Muscle of leg (tissue), 11 donors: ENCODE measurements around the gene CCNE1. TPM values are rescaled to one million over a fixed set of nuclear protein-coding genes. Genes with fewer than 3 reads are reported as not detected.
A peak's percentile ranks its signal among the peaks of the same experiment; 100 is the strongest.

Source experiments
- DNase-seq: peaks from one replicate; pipeline ENCODE4 v3.0.0; 2013
- H3K27ac ChIP-seq: one replicate; pipeline ENCODE4 v1.5.1; 2013; ENCODE audit warnings: mild to moderate bottlenecking, low read length, control low read depth
- H3K27me3 ChIP-seq: one replicate; pipeline ENCODE4 v1.6.1; 2013; ENCODE audit warnings: low read length; ENCODE audit not compliant: control insufficient read depth, insufficient read depth
- H3K36me3 ChIP-seq: one replicate; pipeline ENCODE4 v1.6.1; 2013; ENCODE audit warnings: low read length; ENCODE audit not compliant: control insufficient read depth, insufficient read depth
- H3K4me1 ChIP-seq: one replicate; pipeline ENCODE4 v1.6.1; 2013; ENCODE audit warnings: low read length; ENCODE audit not compliant: control insufficient read depth, insufficient read depth
- H3K4me3 ChIP-seq: one replicate; pipeline ENCODE4 v1.5.1; 2013; ENCODE audit warnings: low read length, control low read depth
- H3K9me3 ChIP-seq: replicated peaks from 2 replicates; pipeline ENCODE4 v1.6.1; 2013; ENCODE audit warnings: low read depth, low read length; ENCODE audit not compliant: control insufficient read depth
- WGBS: methylation state at CpG from one replicate; pipeline ENCODE4 v1.1.5; 2013; ENCODE audit warnings: missing lambda C conversion rate; ENCODE audit not compliant: insufficient coverage; 5-methylcytosine and 5-hydroxymethylcytosine counted together
- polyA plus RNA-seq, 8 donors: library from polyadenylated mRNA; unstranded; fragments of 120-200 nt; gene quantifications; one replicate each; pipeline versions ENCODE4 v1.2.1 to v1.2.3, GENCODE V29; 2013; ENCODE audit warnings: inconsistent platforms in 1 of 8, low replicate concordance in 1 of 8; ENCODE audit not compliant: insufficient read length in 8 of 8, insufficient read depth in 1 of 8
- total RNA-seq: library from RNA; stranded (reverse); fragments of 120-200 nt; gene quantifications from one replicate; pipeline ENCODE4 v1.2.4, GENCODE V29; 2013

The CCNE1 gene
- total and polyA plus RNA-seq, 9 donors = 18.0 to 24.9 (median 24.1) TPM

- Histone ChIP-seq H3K27ac (peak overlapping the region; percentile 89), H3K9me3 (no peaks in the 10 kb centered on the region), H3K36me3 (no peaks in the 10 kb centered on the region), H3K27me3 (peaks cover 4% of the 10 kb centered on the region), H3K4me3 (no peak overlapping the region), H3K4me1 (peaks cover 56% of the 10 kb centered on the region)
- DNase-seq = peak; percentile 78
- WGBS = 62% methylated on average over 9 of the region's 10 CpGs
These were observed 30.0 kb downstream of the CCNE1 start for GRCh38 chr19:29841559-29842367.

GRCh38 chr19:29842471-29843179 lies 30.8 kb downstream of the CCNE1 start:
- peak overlapping the region; percentile 9 for H3K4me3 ChIP-seq
- 59% methylated on average over 7 of the region's 11 CpGs for WGBS
- peak overlapping the region; percentile 89 for H3K27ac ChIP-seq

GRCh38 chr19:29843180-29844051 lies 31.6 kb downstream of the CCNE1 start:
- Histone ChIP-seq H3K9me3 (no peaks in the 10 kb centered on the region), H3K27me3 (peaks cover 4% of the 10 kb centered on the region), H3K27ac (peak overlapping the region; percentile 89), H3K4me1 (peaks cover 56% of the 10 kb centered on the region), H3K4me3 (peak overlapping the region; percentile 22), H3K36me3 (no peaks in the 10 kb centered on the region)
- 5% methylated on average over 33 of the region's 48 CpGs for WGBS
- peak; percentile 86 for DNase-seq

More at GRCh38 chr19:29842471-29843179, 30.8 kb downstream of the CCNE1 start:
- Histone ChIP-seq H3K36me3 (no peaks in the 10 kb centered on the region), H3K4me1 (peaks cover 56% of the 10 kb centered on the region), H3K27me3 (peaks cover 4% of the 10 kb centered on the region), H3K9me3 (no peaks in the 10 kb centered on the region)
- DNase-seq = peak; percentile 36

GRCh38 chr19:29844891-29845573 lies 33.2 kb downstream of the CCNE1 start:
- DNase-seq = peak; percentile 97
- Histone ChIP-seq H3K36me3 (no peaks in the 10 kb centered on the region), H3K27ac (peak overlapping the region; percentile 95), H3K27me3 (peaks cover 2% of the 10 kb centered on the region), H3K9me3 (no peaks in the 10 kb centered on the region), H3K4me3 (peak overlapping the region; percentile 80), H3K4me1 (peaks cover 52% of the 10 kb centered on the region)
- WGBS = 0% methylated on average over 45 of the region's 49 CpGs

GRCh38 chr19:29845574-29846176 lies 33.9 kb downstream of the CCNE1 start:
- H3K9me3 ChIP-seq = no peaks in the 10 kb centered on the region
- H3K4me3 ChIP-seq = peak overlapping the region; percentile 80
- no peaks in the 10 kb centered on the region for H3K36me3 ChIP-seq
- H3K27me3 ChIP-seq = peaks cover 1% of the 10 kb centered on the region
- DNase-seq = peak; percentile 62
- WGBS = 4% methylated on average over 21 of the region's 22 CpGs
- peaks cover 46% of the 10 kb centered on the region for H3K4me1 ChIP-seq
- peak overlapping the region; percentile 92 for H3K27ac ChIP-seq

- H3K36me3 ChIP-seq = no peaks in the 10 kb centered on the region
- H3K27ac ChIP-seq = no peak overlapping the region
- DNase-seq = no peak
- no peak overlapping the region for H3K4me3 ChIP-seq
- 70% methylated on average over 2 of the region's 2 CpGs for WGBS
- no peaks in the 10 kb centered on the region for H3K27me3 ChIP-seq
- no peaks in the 10 kb centered on the region for H3K9me3 ChIP-seq
- H3K4me1 ChIP-seq = peaks cover 10% of the 10 kb centered on the region
These were observed 37.4 kb downstream of the CCNE1 start for GRCh38 chr19:29849208-29849607.

GRCh38 chr19:29850482-29850881 lies 38.7 kb downstream of the CCNE1 start:
- H3K9me3 ChIP-seq = no peaks in the 10 kb centered on the region
- H3K4me3 ChIP-seq = no peak overlapping the region
- H3K4me1 ChIP-seq = peaks cover 8% of the 10 kb centered on the region
- no peaks in the 10 kb centered on the region for H3K36me3 ChIP-seq
- no CpG with 5 or more reads among the region's 2 CpGs for WGBS
- no peak overlapping the region for H3K27ac ChIP-seq
- H3K27me3 ChIP-seq = no peaks in the 10 kb centered on the region
- DNase-seq = no peak

GRCh38 chr19:29851769-29852521 lies 40.2 kb downstream of the CCNE1 start:
- H3K27me3 ChIP-seq = no peaks in the 10 kb centered on the region
- H3K27ac ChIP-seq = no peak overlapping the region
- no peak overlapping the region for H3K4me3 ChIP-seq
- H3K4me1 ChIP-seq = peaks cover 12% of the 10 kb centered on the region
- no peak for DNase-seq
- WGBS = 40% methylated on average over 1 of the region's 3 CpGs
- H3K9me3 ChIP-seq = no peaks in the 10 kb centered on the region
- no peaks in the 10 kb centered on the region for H3K36me3 ChIP-seq

- Histone ChIP-seq H3K4me3 (no peak overlapping the region), H3K27ac (no peak overlapping the region), H3K27me3 (no peaks in the 10 kb centered on the region), H3K9me3 (no peaks in the 10 kb centered on the region), H3K36me3 (no peaks in the 10 kb centered on the region), H3K4me1 (peaks cover 12% of the 10 kb centered on the region)
- WGBS = 94% methylated on average over 4 of the region's 6 CpGs
- no peak for DNase-seq
These were observed 42.2 kb downstream of the CCNE1 start for GRCh38 chr19:29854033-29854432.
